K562 (cell line): ENCODE data around the gene NOL8. TPM values are rescaled to one million over a fixed set of nuclear protein-coding genes. Genes with fewer than 3 reads are reported as not detected.
A peak's percentile ranks its signal among the peaks of the same experiment; 100 is the strongest.

ENCODE experiments used
- ATAC-seq: fragments of 200-7000 bp; cut with Tn5 transposase; 3 replicates; pipeline ENCODE4 v1.9.1; 2020; ENCODE audit warnings: moderate library complexity
- BruUV-seq: library from RNA; stranded (reverse); fragments of 400-500 nt; replicated peaks from 2 replicates; lab custom pipeline; 2021; lab: Mats Ljungman, UMichigan
- CTCF ChIA-PET: fragments of 300-600 bp; formaldehyde crosslinking; extraction: SDS; loops from one replicate; lab custom pipeline; 2021; ENCODE audit warnings: low intra/inter-chr PET ratio; lab: Yijun Ruan, JAX
- POLR2A ChIA-PET: fragments of 300-600, 350-650 bp; sonication (Branson Sonifier 250); formaldehyde crosslinking; extraction: SDS; loops from one replicate; lab custom pipeline; 2021; ENCODE audit warnings: antibody characterized with exemption, inconsistent platforms; lab: Yijun Ruan, JAX
- DNase-seq, 4 experiments: peaks; one replicate each; pipeline versions ENCODE4 v3.0.0 to v3.0.0-alpha.2; 2011 to 2018; ENCODE audit warnings: low spot score in 3 of 4, mixed read lengths in 3 of 4; ENCODE audit errors: extremely low read depth in 1 of 4
- FAIRE-seq: peaks from 2 replicates; lab custom pipeline; 2011; peaks lifted over from hg19 to GRCh38; lab: Jason Lieb, UNC
- H2AFZ ChIP-seq: 2 replicates; pipeline ENCODE4 v1.6.0; 2011; ENCODE audit warnings: low read depth, low read length, control low read depth, inconsistent platforms
- H3K27ac ChIP-seq: fragments of 200-600 bp; 3 replicates; pipeline ENCODE4 v1.8.0; 2011; ENCODE audit warnings: low read depth, mild to moderate bottlenecking, control low read depth, inconsistent platforms, low read length, moderate library complexity, mixed read lengths; ENCODE audit errors: extremely low read depth
- H3K27me3 ChIP-seq, 2 experiments: fragments of 300-600 bp in 1 of 2; 2 replicates in 1 of 2; 3 replicates in 1 of 2; pipeline versions ENCODE4 v1.6.0 to v1.8.0; 2011; ENCODE audit warnings: inconsistent platforms in 2 of 2, low read length in 2 of 2, mild to moderate bottlenecking in 1 of 2, mixed read lengths in 1 of 2, moderate library complexity in 1 of 2; ENCODE audit not compliant: control insufficient read depth in 2 of 2, insufficient read depth in 2 of 2
- H3K36me3 ChIP-seq: fragments of 300-600 bp; 3 replicates; pipeline ENCODE4 v1.8.0; 2011; ENCODE audit warnings: mild to moderate bottlenecking, low read length, inconsistent platforms; ENCODE audit not compliant: control insufficient read depth, insufficient read depth
- H3K4me1 ChIP-seq, 2 experiments: fragments of 200-600 bp in 1 of 2; replicated peaks in 1 of 2; 2 replicates in 1 of 2; 3 replicates in 1 of 2; pipeline versions ENCODE4 v1.5.1 to v1.8.0; 2011; ENCODE audit warnings: inconsistent platforms in 2 of 2, low read length in 2 of 2, mild to moderate bottlenecking in 1 of 2, mixed read lengths in 1 of 2, moderate library complexity in 1 of 2; ENCODE audit not compliant: control insufficient read depth in 2 of 2, insufficient read depth in 2 of 2
- H3K4me2 ChIP-seq: 2 replicates; pipeline ENCODE4 v1.6.1; 2011; ENCODE audit warnings: low read length, control low read depth, inconsistent platforms, mixed read lengths; ENCODE audit not compliant: insufficient read depth
- H3K4me3 ChIP-seq: fragments of 200-600 bp; sonication (generic), shearing (Covaris generic); 2 replicates; pipeline ENCODE4 v1.5.1; 2016; ENCODE audit warnings: control low read depth, inconsistent platforms
- H3K79me2 ChIP-seq: fragments of 200-600 bp; 3 replicates; pipeline ENCODE4 v1.8.0; 2011; ENCODE audit warnings: low read length, inconsistent platforms; ENCODE audit not compliant: control insufficient read depth, insufficient read depth
- H3K9ac ChIP-seq, 2 experiments: 2 replicates each; pipeline versions ENCODE4 v1.6.0 to v1.6.1; 2011; ENCODE audit warnings: low read depth in 2 of 2, low read length in 2 of 2, control low read depth in 1 of 2, inconsistent platforms in 1 of 2, mild to moderate bottlenecking in 1 of 2, mixed read lengths in 1 of 2; ENCODE audit not compliant: insufficient read depth in 1 of 2
- H3K9me1 ChIP-seq: one replicate; pipeline ENCODE4 v1.6.0; 2011; ENCODE audit warnings: inconsistent platforms, mild to moderate bottlenecking, low read length, moderate library complexity; ENCODE audit not compliant: control insufficient read depth, insufficient read depth
- H3K9me3 ChIP-seq: replicated peaks from 2 replicates; pipeline ENCODE4 v1.5.1; 2011; ENCODE audit warnings: low read depth, low read length, inconsistent platforms; ENCODE audit not compliant: control insufficient read depth, insufficient read depth
- H4K20me1 ChIP-seq: replicated peaks from 2 replicates; pipeline ENCODE4 v1.6.1; 2011; ENCODE audit warnings: low read length, inconsistent platforms, mixed read lengths; ENCODE audit not compliant: control insufficient read depth, insufficient read depth
- CHAMP1 ChIP-seq: fragments of 450-650 bp; IDR thresholded peaks from 2 replicates; pipeline ENCODE4 v1.6.1; 2016; ENCODE audit warnings: mild to moderate bottlenecking
- MAX ChIP-seq: sonication (generic); formaldehyde crosslinking; IDR thresholded peaks from 2 replicates; pipeline ENCODE4 v1.9.0; 2022; ENCODE audit warnings: mild to moderate bottlenecking, missing genetic modification reagents
- MLLT1 ChIP-seq, 2 experiments: fragments of 450-650 bp; IDR thresholded peaks; 2 replicates each; pipeline ENCODE4 v1.6.1; 2016
- RBFOX2 ChIP-seq: fragments of 200-400 bp; formaldehyde crosslinking; IDR thresholded peaks from 2 replicates; pipeline ENCODE4 v1.6.1; 2017; ENCODE audit warnings: low read depth, mild to moderate bottlenecking, low read length, moderate library complexity
- RBM17 ChIP-seq: fragments of 200-400 bp; formaldehyde crosslinking; IDR thresholded peaks from 2 replicates; pipeline ENCODE4 v1.6.1; 2017; ENCODE audit warnings: low read depth, mild to moderate bottlenecking, low read length, borderline replicate concordance
- RFX7 ChIP-seq: fragments of 250-450 bp; sonication (Bioruptor Pico); IDR thresholded peaks from 2 replicates; pipeline ENCODE4 v1.5.1; 2021; ENCODE audit warnings: mild to moderate bottlenecking
- SETDB1 ChIP-seq: IDR thresholded peaks from one replicate; pipeline ENCODE4 v1.6.1; 2012; ENCODE audit warnings: low read length, control low read depth, inconsistent platforms
- SMARCA5 ChIP-seq: fragments of 450-650 bp; IDR thresholded peaks from 2 replicates; pipeline ENCODE4 v1.6.1; 2016
- SMARCC2 ChIP-seq: fragments of 450-650 bp; IDR thresholded peaks from 2 replicates; pipeline ENCODE4 v1.6.1; 2017; ENCODE audit warnings: antibody characterized with exemption, moderate library complexity, mild to moderate bottlenecking, low read depth
- SNIP1 ChIP-seq: fragments of 450-650 bp; IDR thresholded peaks from 2 replicates; pipeline ENCODE4 v1.7.1; 2017; ENCODE audit warnings: low read depth, mild to moderate bottlenecking
- ZFP91 ChIP-seq: sonication (generic); formaldehyde crosslinking; IDR thresholded peaks from 2 replicates; pipeline ENCODE4 v1.8.0; 2022; ENCODE audit warnings: mild to moderate bottlenecking, missing genetic modification reagents
- ZNF395 ChIP-seq: fragments of 200-800 bp; sonication (Bioruptor generic); IDR thresholded peaks from 2 replicates; pipeline ENCODE4 v1.6.1; 2017; ENCODE audit warnings: missing genetic modification characterization, missing compliant biosample characterization
- ZNF785 ChIP-seq: fragments of 250-450 bp; sonication (Bioruptor Pico); IDR thresholded peaks from 2 replicates; pipeline ENCODE4 v1.4.0; 2020; ENCODE audit warnings: mild to moderate bottlenecking
- WGBS: fragments of 100-300 bp; shearing (Covaris generic); methylation state at CpG from one replicate; pipeline ENCODE4 v1.1.6; 2016; ENCODE audit warnings: low coverage, mixed read lengths; ENCODE audit not compliant: insufficient coverage; ENCODE audit errors: missing lambda C conversion rate; 5-methylcytosine and 5-hydroxymethylcytosine counted together
- in situ Hi-C: fragments of 300-500 bp; cut with MboI; formaldehyde crosslinking; loops from 4 replicates; pipeline ENCODE4 v1.15.0; 2018; ENCODE audit warnings: inconsistent platforms, mixed read lengths
- intact Hi-C: fragments of 100-400 bp; cut with micrococcal nuclease; formaldehyde crosslinking; loops from 2 replicates; pipeline ENCODE4 v1.14.2; 2022
- polyA plus RNA-seq, 8 experiments: library from polyadenylated mRNA; depleted of rRNA in 4 of 8; stranded (reverse) in 5 of 8; unstranded in 3 of 8; fragments of >200 nt; fragmentation: Nextera tagmentation in 2 of 8; fragmentation: Illumina TruSeq in 1 of 8; extraction: Ambion mirVana in 2 of 8; extraction: Trizol in 1 of 8; gene quantifications; 2 replicates each; pipeline versions ENCODE4 v1.2.1 to v1.2.3, GENCODE V29; 2011 to 2014; ENCODE audit warnings: inconsistent platforms in 1 of 8, missing spikeins in 1 of 8
- total RNA-seq, 7 experiments: library from RNA; depleted of rRNA in 6 of 7; stranded (reverse); fragments of >200 nt in 6 of 7; fragmentation: Illumina TruSeq in 2 of 7; extraction: Trizol in 2 of 7; gene quantifications; 2 replicates each; pipeline versions ENCODE4 v1.2.1 to v1.2.3, GENCODE V29; 2011 to 2021; ENCODE audit warnings: low replicate concordance in 1 of 7

NOL8 gene
- total and polyA plus RNA-seq, 9 of the 15 experiments (the other 6 are each of a cell fraction or from before 2014, with no cell fraction given), result 51.3 to 91.5 (median 58.7) TPM

- 0 out of 2 replicates have a peak, but pooled peaks have one; percentile 3 for TF ChIP-seq ZNF395 (CRISPR knock-in tag)
These were observed 32.1 kb downstream of the NOL8 start (continued) for GRCh38 chr9:92293075-92293354.

- H3K9me3 ChIP-seq, result no peaks in the 10 kb centered on the region
- H3K4me3 ChIP-seq, result peak overlapping the region; percentile 70
- no peaks in the 10 kb centered on the region for H3K27me3 ChIP-seq
- H4K20me1 ChIP-seq, result peaks cover 5% of the 10 kb centered on the region
- H2AFZ ChIP-seq, result peak overlapping the region; percentile 80; the same call in 1 of the 2 replicates
- H3K4me2 ChIP-seq, result peak overlapping the region; percentile 100
- peak overlapping the region; percentile 96 to 100 for H3K9ac ChIP-seq
- H3K36me3 ChIP-seq, result peaks cover 69% of the 10 kb centered on the region
- peaks cover 7 to 23% of the 10 kb centered on the region in 2 experiments for H3K4me1 ChIP-seq
- CTCF ChIA-PET, result no interaction called here
- in situ Hi-C loops (no loop called here), intact Hi-C loops (loop anchor here (2.0 kb wide), 1 partner anchor 32 kb away; the partner anchor contains the start of genes CENPP and NOL8)
- POLR2A ChIA-PET, result interaction anchor here (0.6 to 3.7 kb wide), 9 partner anchors 10 to 1071 kb away, joined by 3 to 58 read pairs (median 3); partner anchors contain the start of genes CENPP and ECM2
- ATAC-seq, result peak; percentile 1; the same call in 2 of the 3 replicates
- WGBS, result 4% methylated on average over 8 of the region's 8 CpGs
- peaks cover 86% of the 10 kb centered on the region for H3K79me2 ChIP-seq
- peak overlapping the region; percentile 97 for H3K27ac ChIP-seq
- peak in 1 of 4 experiments; percentile 31 for DNase-seq
- no peak for FAIRE-seq
- TSS peak; percentile 52 for BruUV-seq
- H3K9me1 ChIP-seq, result peaks cover 4% of the 10 kb centered on the region
- TF ChIP-seq SMARCA5 (no peak), MLLT1 (IDR thresholded peaks at IDR 0.05) (peak in 1 of 2 experiments; percentile 41; a peak in 1 of 4 replicates), ZFP91 (CRISPR knock-in tag) (no peak), SNIP1 (no peak), SMARCC2 (no peak), ZNF785 (CRISPR knock-in tag) (no peak), SETDB1 (no peak), MAX (no peak), RBM17 (no peak), CHAMP1 (no peak), RBFOX2 (peak; percentile 67), RFX7 (CRISPR knock-in tag) (no peak)
These were observed 32.6 kb downstream of the NOL8 start for GRCh38 chr9:92292338-92293074.
